IMR-90 (cell line): ENCODE results near the gene SMIM36.

Experiments
- MAFK ChIP-seq: IDR thresholded peaks from 2 replicates; pipeline ENCODE4 v1.6.1; 2012; ENCODE audit warnings: low read depth, low read length, improper control_type of control experiment
- POLR2A ChIP-seq: IDR thresholded peaks from 2 replicates; pipeline ENCODE4 v1.6.1; 2012; ENCODE audit warnings: mild to moderate bottlenecking, low read depth, low read length
- RFX5 ChIP-seq: IDR thresholded peaks from 2 replicates; pipeline ENCODE4 v1.8.0; 2012; ENCODE audit warnings: low read depth, mild to moderate bottlenecking, low read length, moderate library complexity
- TF ChIP-seq, protein P1 (sequence below): conservative IDR thresholded peaks from 2 replicates; pipeline ENCODE4 v1.5.1; 2012; ENCODE audit warnings: mild to moderate bottlenecking, low read depth, low read length, improper control_type of control experiment

DNA sequence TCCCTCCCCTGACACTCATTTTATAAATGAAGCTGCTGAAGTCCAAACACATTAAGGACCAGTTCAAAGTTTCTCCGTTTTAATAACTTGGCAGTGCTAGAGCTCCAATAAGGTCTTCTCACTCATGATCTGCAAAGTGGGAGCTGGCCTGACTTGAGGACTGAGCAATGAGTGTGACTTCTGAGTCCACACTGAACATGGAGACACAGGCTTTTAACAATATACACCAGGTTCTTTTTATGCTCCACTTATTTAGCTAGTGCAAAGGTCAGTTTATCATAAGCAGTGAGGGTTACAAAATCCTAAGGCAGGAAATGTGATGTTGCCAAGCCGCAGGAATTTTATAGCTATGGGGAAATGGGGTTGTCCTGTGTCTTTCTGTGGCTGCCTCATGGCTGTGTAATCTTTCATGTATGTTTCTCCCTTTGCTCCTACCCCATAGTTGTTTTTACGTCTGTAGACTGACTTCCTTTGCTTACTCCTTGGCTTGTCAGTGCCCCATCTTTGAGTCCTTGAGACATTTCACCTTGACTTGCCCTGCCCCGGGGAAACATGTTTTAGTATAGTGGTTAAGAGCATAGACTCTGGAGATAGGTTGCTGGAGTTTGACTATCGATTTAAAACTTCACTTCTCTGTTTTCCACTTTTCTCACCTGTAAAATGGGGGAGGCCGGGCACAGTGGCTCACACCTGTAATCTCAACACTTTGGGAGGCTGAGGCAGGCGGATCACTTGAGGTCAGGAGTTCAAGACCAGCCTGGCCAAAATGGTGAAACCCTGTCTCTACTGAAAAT, 77.4 kb downstream of the SMIM36 start:
- TF ChIP-seq MAFK: no peak
- TF ChIP-seq, protein P1, sequence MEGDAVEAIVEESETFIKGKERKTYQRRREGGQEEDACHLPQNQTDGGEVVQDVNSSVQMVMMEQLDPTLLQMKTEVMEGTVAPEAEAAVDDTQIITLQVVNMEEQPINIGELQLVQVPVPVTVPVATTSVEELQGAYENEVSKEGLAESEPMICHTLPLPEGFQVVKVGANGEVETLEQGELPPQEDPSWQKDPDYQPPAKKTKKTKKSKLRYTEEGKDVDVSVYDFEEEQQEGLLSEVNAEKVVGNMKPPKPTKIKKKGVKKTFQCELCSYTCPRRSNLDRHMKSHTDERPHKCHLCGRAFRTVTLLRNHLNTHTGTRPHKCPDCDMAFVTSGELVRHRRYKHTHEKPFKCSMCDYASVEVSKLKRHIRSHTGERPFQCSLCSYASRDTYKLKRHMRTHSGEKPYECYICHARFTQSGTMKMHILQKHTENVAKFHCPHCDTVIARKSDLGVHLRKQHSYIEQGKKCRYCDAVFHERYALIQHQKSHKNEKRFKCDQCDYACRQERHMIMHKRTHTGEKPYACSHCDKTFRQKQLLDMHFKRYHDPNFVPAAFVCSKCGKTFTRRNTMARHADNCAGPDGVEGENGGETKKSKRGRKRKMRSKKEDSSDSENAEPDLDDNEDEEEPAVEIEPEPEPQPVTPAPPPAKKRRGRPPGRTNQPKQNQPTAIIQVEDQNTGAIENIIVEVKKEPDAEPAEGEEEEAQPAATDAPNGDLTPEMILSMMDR: no peak
- TF ChIP-seq POLR2A: no peak
- TF ChIP-seq RFX5: no peak
